PC-9 (cell line): ENCODE results near the gene HAND1.

Source experiments
- EZH2 ChIP-seq: fragments of 200-600 bp; sonication (generic); IDR thresholded peaks from 2 replicates; pipeline ENCODE4 v1.8.0; 2017; ENCODE audit warnings: antibody characterized with exemption, low read depth
- TF ChIP-seq, protein P1 (sequence below): fragments of 200-600 bp; sonication (generic); conservative IDR thresholded peaks from 2 replicates; pipeline ENCODE4 v1.6.1; 2017; ENCODE audit warnings: mixed run types, antibody characterized with exemption, mild to moderate bottlenecking, moderate library complexity

- TF ChIP-seq, protein P1, sequence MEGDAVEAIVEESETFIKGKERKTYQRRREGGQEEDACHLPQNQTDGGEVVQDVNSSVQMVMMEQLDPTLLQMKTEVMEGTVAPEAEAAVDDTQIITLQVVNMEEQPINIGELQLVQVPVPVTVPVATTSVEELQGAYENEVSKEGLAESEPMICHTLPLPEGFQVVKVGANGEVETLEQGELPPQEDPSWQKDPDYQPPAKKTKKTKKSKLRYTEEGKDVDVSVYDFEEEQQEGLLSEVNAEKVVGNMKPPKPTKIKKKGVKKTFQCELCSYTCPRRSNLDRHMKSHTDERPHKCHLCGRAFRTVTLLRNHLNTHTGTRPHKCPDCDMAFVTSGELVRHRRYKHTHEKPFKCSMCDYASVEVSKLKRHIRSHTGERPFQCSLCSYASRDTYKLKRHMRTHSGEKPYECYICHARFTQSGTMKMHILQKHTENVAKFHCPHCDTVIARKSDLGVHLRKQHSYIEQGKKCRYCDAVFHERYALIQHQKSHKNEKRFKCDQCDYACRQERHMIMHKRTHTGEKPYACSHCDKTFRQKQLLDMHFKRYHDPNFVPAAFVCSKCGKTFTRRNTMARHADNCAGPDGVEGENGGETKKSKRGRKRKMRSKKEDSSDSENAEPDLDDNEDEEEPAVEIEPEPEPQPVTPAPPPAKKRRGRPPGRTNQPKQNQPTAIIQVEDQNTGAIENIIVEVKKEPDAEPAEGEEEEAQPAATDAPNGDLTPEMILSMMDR: no peak
- no peak for TF ChIP-seq EZH2
Observed at GRCh38 chr5:154485850-154486426, 7.9 kb upstream of the HAND1 start.
